Bronchial epithelial cell (primary cell): ENCODE data around the gene CCDC148. TPM values are rescaled to one million over a fixed set of nuclear protein-coding genes. Genes with fewer than 3 reads are reported as not detected.

Experiments used
- DNase-seq: peaks from one replicate; pipeline ENCODE4 v3.0.0-alpha.2; 2010; ENCODE audit warnings: low read depth
- FAIRE-seq: peaks from 2 replicates; lab custom pipeline; 2011; peaks lifted over from hg19 to GRCh38; lab: Jason Lieb, UNC
- H3K27me3 ChIP-seq: 2 replicates; pipeline ENCODE4 v1.5.1; 2011; ENCODE audit warnings: low read length; ENCODE audit not compliant: control insufficient read depth, insufficient read depth
- H3K36me3 ChIP-seq: 2 replicates; pipeline ENCODE4 v1.5.1; 2011; ENCODE audit warnings: low read length; ENCODE audit not compliant: control insufficient read depth, insufficient read depth
- H3K4me3 ChIP-seq: 2 replicates; pipeline ENCODE4 v1.5.1; 2011; ENCODE audit warnings: mild to moderate bottlenecking, low read depth, low read length, control low read depth
- total RNA-seq: library from RNA; depleted of rRNA; stranded (reverse); fragments of >200 nt; gene quantifications from 2 replicates; pipeline ENCODE4 v1.2.1, GENCODE V29; 2014
- TF ChIP-seq, protein P1 (sequence below): IDR thresholded peaks from 2 replicates; pipeline ENCODE4 v1.5.1; 2011; ENCODE audit warnings: mild to moderate bottlenecking, moderate library complexity, low read length, control low read depth, inconsistent platforms; ENCODE audit not compliant: insufficient read depth, severe bottlenecking

Gene CCDC148
- total RNA-seq, 1 donor from 2014 or later, result 0.26 TPM

DNA sequence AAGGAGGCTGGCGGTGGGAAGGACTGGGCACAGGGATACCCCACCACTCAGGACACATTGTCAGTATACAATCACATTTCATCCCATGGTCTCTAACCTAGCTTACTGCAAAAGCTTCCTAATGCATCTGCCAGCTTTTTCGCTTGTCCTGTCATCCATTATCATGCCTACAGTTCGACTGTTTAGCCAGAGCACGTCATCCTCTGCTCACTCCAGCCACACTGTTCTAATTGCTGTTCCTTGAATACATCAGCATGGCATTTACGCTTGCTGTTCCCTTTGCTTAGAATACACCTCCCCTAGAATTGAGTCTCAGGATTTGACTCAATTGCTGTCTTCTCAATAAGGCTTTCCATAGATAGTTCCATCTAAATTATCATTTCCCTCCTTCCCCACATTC lies 166.3 kb downstream of the CCDC148 start:
- TF ChIP-seq, protein P1, sequence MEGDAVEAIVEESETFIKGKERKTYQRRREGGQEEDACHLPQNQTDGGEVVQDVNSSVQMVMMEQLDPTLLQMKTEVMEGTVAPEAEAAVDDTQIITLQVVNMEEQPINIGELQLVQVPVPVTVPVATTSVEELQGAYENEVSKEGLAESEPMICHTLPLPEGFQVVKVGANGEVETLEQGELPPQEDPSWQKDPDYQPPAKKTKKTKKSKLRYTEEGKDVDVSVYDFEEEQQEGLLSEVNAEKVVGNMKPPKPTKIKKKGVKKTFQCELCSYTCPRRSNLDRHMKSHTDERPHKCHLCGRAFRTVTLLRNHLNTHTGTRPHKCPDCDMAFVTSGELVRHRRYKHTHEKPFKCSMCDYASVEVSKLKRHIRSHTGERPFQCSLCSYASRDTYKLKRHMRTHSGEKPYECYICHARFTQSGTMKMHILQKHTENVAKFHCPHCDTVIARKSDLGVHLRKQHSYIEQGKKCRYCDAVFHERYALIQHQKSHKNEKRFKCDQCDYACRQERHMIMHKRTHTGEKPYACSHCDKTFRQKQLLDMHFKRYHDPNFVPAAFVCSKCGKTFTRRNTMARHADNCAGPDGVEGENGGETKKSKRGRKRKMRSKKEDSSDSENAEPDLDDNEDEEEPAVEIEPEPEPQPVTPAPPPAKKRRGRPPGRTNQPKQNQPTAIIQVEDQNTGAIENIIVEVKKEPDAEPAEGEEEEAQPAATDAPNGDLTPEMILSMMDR, result no peak
- no peaks in the 10 kb centered on the region for H3K36me3 ChIP-seq
- no peak for DNase-seq
- H3K27me3 ChIP-seq, result no peaks in the 10 kb centered on the region
- FAIRE-seq, result no peak
- no peak overlapping the region for H3K4me3 ChIP-seq

DNA sequence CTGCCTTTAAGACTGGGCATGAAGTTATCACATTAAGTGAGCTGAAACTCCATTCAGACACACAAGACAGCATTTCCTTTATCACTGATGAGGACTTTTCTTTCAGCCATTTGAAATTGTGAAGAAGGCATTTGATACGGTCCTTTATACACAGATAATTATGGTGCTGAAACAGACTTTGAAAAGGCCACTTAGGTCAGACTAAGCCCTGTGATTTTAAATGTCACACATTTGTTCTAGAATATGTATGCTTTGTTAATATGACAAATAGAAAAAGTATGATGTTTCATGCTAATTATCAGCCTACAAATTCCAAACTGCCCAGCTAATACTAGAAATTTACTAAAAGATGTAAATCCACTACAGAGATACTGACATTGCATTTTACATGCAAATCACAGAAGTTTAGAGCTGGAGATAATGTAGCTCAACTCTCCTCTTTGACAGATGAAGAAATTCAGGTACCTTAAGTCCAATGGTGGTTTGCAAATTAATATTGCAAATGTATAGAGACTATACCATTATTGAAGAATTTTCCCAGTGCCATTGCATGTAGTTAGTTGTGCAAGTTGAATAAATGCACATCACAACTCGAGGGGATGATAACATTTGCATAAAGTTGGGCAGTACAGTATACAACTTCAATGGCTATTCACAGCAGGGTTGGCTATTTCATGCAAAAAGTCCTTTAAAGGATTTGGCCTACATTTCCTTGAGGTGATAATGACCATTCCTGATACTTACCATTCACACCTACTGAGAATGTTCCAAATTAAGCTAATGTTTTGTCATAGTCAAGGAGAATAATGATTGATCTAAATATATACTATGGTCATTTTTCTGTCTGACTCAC lies 179.7 kb downstream of the CCDC148 start:
- no peak for FAIRE-seq
- Histone ChIP-seq H3K4me3 (no peak overlapping the region), H3K36me3 (no peaks in the 10 kb centered on the region), H3K27me3 (no peaks in the 10 kb centered on the region)
- TF ChIP-seq, protein P1, result no peak
- no peak for DNase-seq

DNA sequence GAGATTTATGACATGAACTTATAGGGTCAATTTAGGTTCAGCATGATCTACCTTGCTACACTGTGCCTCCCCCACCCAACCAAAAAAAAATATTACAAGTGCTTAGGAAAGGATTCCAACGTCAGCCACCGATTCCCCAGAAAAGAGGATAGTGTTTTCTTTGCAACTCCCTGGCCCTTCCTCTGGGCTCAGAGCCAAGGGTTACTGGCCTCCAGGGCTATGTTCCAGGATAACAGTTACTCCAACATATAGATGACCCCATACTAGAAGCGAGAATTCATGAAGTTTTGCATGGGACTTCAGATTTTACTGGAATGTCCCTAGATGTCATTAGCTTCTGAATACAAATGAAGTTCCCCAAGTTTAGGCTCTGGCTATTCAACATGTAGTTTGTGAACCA lies 182.8 kb downstream of the CCDC148 start:
- peaks cover 2% of the 10 kb centered on the region for H3K27me3 ChIP-seq
- FAIRE-seq, result no peak
- no peak overlapping the region for H3K4me3 ChIP-seq
- H3K36me3 ChIP-seq, result no peaks in the 10 kb centered on the region
- TF ChIP-seq, protein P1, result no peak
- DNase-seq, result no peak

DNA sequence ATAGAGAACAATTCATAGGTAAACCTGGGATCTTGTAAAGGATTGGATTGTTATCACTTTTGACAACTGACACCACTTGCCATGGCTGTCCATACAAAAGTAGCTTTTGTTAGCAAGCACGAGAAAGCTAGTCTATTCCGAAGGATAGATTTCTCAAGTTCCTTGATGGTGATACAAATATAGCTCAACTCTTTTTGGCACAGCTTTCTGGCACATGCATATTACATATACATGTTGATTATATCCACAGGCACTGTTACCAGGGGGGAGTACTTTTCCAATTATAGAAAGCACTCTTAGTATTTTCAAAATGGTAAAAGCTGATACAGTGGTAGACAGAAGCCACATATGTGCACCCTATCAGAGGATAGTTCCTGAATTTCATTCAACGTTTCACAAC lies 186.0 kb downstream of the CCDC148 start:
- FAIRE-seq, result no peak

DNA sequence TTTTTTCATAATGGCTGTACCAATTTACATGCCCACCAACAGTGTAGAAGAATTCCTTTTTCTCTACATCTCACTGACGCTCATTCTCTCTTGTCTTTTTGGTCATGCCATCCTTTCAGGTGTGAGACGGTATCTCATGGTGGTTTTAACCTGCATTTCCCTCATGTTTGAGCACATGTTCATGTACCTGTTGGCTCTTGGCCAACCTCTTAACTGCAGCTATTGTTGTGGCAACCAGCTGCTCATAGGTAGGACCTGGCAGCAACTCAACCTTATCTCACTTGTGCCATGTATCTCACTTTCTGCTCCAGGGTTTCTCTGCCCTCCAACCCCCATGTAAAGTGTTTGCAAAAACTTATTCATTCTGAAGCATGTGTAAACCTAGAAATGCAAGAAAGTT lies 187.4 kb downstream of the CCDC148 start:
- Histone ChIP-seq H3K27me3 (peaks cover 2% of the 10 kb centered on the region), H3K36me3 (no peaks in the 10 kb centered on the region), H3K4me3 (no peak overlapping the region)
- TF ChIP-seq, protein P1, result no peak
- DNase-seq, result peak; percentile 13
- no peak for FAIRE-seq

More for the DNA sequence above, 186.0 kb downstream of the CCDC148 start:
- H3K27me3 ChIP-seq, result peaks cover 2% of the 10 kb centered on the region
- TF ChIP-seq, protein P1, result no peak
- no peak overlapping the region for H3K4me3 ChIP-seq
- no peaks in the 10 kb centered on the region for H3K36me3 ChIP-seq
- no peak for DNase-seq
